Kidney (tissue), 14 donors: Measurements from ENCODE around the gene KIAA1671. TPM values are rescaled to one million over a fixed set of nuclear protein-coding genes. Genes with fewer than 3 reads are reported as not detected.

Experiments used
- DNase-seq, 5 donors: peaks; one replicate each; pipeline ENCODE4 v3.0.0-alpha.2; 2013 to 2020
- FAIRE-seq: peaks from 2 replicates; lab custom pipeline; 2012; peaks lifted over from hg19 to GRCh38; lab: Jason Lieb, UNC
- H3K27ac ChIP-seq, 2 donors: one replicate each; pipeline ENCODE4 v1.7.0; 2013; ENCODE audit warnings: low read depth in 2 of 2, low read length in 2 of 2, inconsistent platforms in 1 of 2
- H3K27me3 ChIP-seq: one replicate; pipeline ENCODE4 v1.7.1; 2013; ENCODE audit warnings: low read length, inconsistent platforms; ENCODE audit not compliant: control insufficient read depth, insufficient read depth
- H3K36me3 ChIP-seq, 3 donors: one replicate each; pipeline versions ENCODE4 v1.7.0 to v1.7.1; 2013; ENCODE audit warnings: low read length in 3 of 3, control low read depth in 1 of 3, inconsistent platforms in 1 of 3; ENCODE audit not compliant: insufficient read depth in 3 of 3, control insufficient read depth in 2 of 3
- H3K4me1 ChIP-seq, 3 donors: one replicate each; pipeline versions ENCODE4 v1.7.0 to v1.7.1; 2013; ENCODE audit warnings: low read length in 3 of 3, inconsistent platforms in 1 of 3, low read depth in 1 of 3; ENCODE audit not compliant: control insufficient read depth in 2 of 3, insufficient read depth in 2 of 3
- H3K4me3 ChIP-seq, 3 donors: one replicate each; pipeline versions ENCODE4 v1.7.0 to v1.8.1; 2013; ENCODE audit warnings: low read length in 3 of 3, control low read depth in 1 of 3, inconsistent platforms in 1 of 3
- H3K9ac ChIP-seq, 3 donors: one replicate each; pipeline versions ENCODE4 v1.7.0 to v1.7.1; 2013; ENCODE audit warnings: low read length in 3 of 3, control low read depth in 1 of 3, inconsistent platforms in 1 of 3
- H3K9me3 ChIP-seq, 3 donors: one replicate each; pipeline versions ENCODE4 v1.7.0 to v1.7.1; 2013; ENCODE audit warnings: low read length in 3 of 3, control low read depth in 1 of 3, inconsistent platforms in 1 of 3; ENCODE audit not compliant: control insufficient read depth in 2 of 3, insufficient read depth in 1 of 3
- CTCF ChIP-seq: IDR thresholded peaks from 3 replicates; pipeline ENCODE4 v1.5.1; 2012; ENCODE audit warnings: mild to moderate bottlenecking, moderate library complexity, borderline replicate concordance; ENCODE audit not compliant: insufficient read depth; ENCODE audit errors: extremely low read depth
- intact Hi-C: fragments of 100-400 bp; cut with DNase I; formaldehyde crosslinking; loops from one replicate; pipeline ENCODE4 v1.11.1; 2022
- polyA plus RNA-seq: library from polyadenylated mRNA; stranded (reverse); fragments of 350-450 nt; fragmentation: Illumina TruSeq; extraction: RNeasy Lipid Tissue Mini Kit (QIAGEN cat#74804); gene quantifications from one replicate; pipeline ENCODE4 v1.2.3, GENCODE V29; 2014; ENCODE audit warnings: low read depth, low replicate concordance; ENCODE audit not compliant: insufficient read depth
- total RNA-seq: library from RNA; stranded (reverse); fragmentation: NEBNext Ultra II Directional; extraction: Animal tissue kit (Norgen Biotek cat#: 25700); gene quantifications from one replicate; pipeline ENCODE4 v1.2.1, GENCODE V29; 2021
- donor health status: control.
- donor health status: control.
- donor health status: control.
- donor health status: control.
- donor health status: control.
- donor health status: DM: yes; HTN: yes; CAD: no.
- donor health status: Normal renal cell carcinoma (clear cell type).

Gene KIAA1671
- total and polyA plus RNA-seq, 2 donors from 2014 or later, result 7.3 to 65.2 TPM

DNA sequence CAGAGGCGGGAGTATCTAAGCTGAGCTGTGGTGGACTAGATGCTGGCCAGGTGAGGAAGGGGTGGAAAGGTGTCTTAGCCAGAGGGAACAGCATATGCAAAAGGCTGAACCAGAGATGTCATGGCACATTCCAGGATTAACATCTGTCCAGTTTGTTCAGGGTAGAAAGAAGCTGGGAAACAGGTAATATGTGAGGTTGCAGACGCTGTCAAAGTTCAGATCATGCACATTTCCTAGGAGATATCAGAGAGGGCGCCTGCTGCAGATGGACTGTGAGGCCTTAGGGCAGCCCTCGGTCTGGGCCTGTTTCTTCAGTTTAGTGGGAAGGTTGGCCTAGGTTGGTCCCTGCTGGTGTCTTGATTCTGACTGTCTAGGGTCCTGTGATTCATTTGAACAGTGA lies 149.5 kb downstream of the KIAA1671 start:
- Histone ChIP-seq H3K4me3 (no peak overlapping the region), H3K36me3 (no peaks in the 10 kb centered on the region), H3K27me3 (no peaks in the 10 kb centered on the region), H3K9ac (no peak overlapping the region), H3K9me3 (no peaks in the 10 kb centered on the region), H3K4me1 (peaks cover 0 to 2% (median 0%) of the 10 kb centered on the region in 3 donors), H3K27ac (no peak overlapping the region)
- DNase-seq (no peak), FAIRE-seq (no peak)
- no peak for TF ChIP-seq CTCF
- intact Hi-C loops, result no loop called here

GRCh38 chr22:25102722-25103121 lies 150.2 kb downstream of the KIAA1671 start:
- Histone ChIP-seq H3K9ac (no peak overlapping the region), H3K4me1 (peaks cover 0 to 2% (median 0%) of the 10 kb centered on the region in 3 donors), H3K27ac (no peak overlapping the region), H3K9me3 (no peaks in the 10 kb centered on the region), H3K27me3 (no peaks in the 10 kb centered on the region), H3K36me3 (no peaks in the 10 kb centered on the region), H3K4me3 (no peak overlapping the region)
- DNase-seq (no peak), FAIRE-seq (no peak)
- no peak for TF ChIP-seq CTCF
- intact Hi-C loops, result no loop called here

- Histone ChIP-seq H3K4me3 (no peak overlapping the region), H3K36me3 (no peaks in the 10 kb centered on the region), H3K9ac (no peak overlapping the region), H3K27ac (no peak overlapping the region), H3K4me1 (peaks cover 0 to 2% (median 0%) of the 10 kb centered on the region in 3 donors), H3K9me3 (no peaks in the 10 kb centered on the region), H3K27me3 (no peaks in the 10 kb centered on the region)
- TF ChIP-seq CTCF, result no peak
- no peak for FAIRE-seq
- intact Hi-C loops, result no loop called here
- DNase-seq, result no peak
Observed at GRCh38 chr22:25104367-25104766, 151.9 kb downstream of the KIAA1671 start.
